ENCODE results near the gene KBTBD2. TPM values are rescaled to one million over a fixed set of nuclear protein-coding genes. Genes with fewer than 3 reads are reported as not detected.
"Not testable (repeated sequence)": the region's sequence is repeated elsewhere in the genome, so short reads cannot be mapped to it uniquely, and the experiment has no call there.

Gene KBTBD2
- polyA plus RNA-seq, 2 donors = 12.1 to 12.5 TPM

- Histone ChIP-seq H3K36me3 (ENCODE audit: control insufficient read depth in 2 of 2, insufficient read depth in 2 of 2, low read length in 1 of 2) (peaks cover 3 to 5% of the 10 kb centered on the region in 2 donors), H3K27ac (ENCODE audit: low read depth in 2 of 2, low read length in 1 of 2) (no peak overlapping the region), H3K4me3 (ENCODE audit: low read depth in 1 of 2, low read length in 2 of 2) (no peak overlapping the region), H3K9me3 (ENCODE audit: control insufficient read depth in 2 of 2, insufficient read depth in 1 of 2, low read depth in 1 of 2, low read length in 1 of 2) (no peaks in the 10 kb centered on the region), H3K4me1 (ENCODE audit: control insufficient read depth in 2 of 2, insufficient read depth in 2 of 2, low read length in 1 of 2) (no peaks in the 10 kb centered on the region), H3K27me3 (ENCODE audit: control insufficient read depth in 1 of 2, insufficient read depth in 2 of 2, low read length in 2 of 2) (no peaks in the 10 kb centered on the region)
These were observed 26.0 kb downstream of the KBTBD2 start for GRCh38 chr7:32865448-32866030.

- not testable (repeated sequence) for H3K9me3 ChIP-seq (ENCODE audit: control insufficient read depth in 2 of 2, insufficient read depth in 1 of 2, low read depth in 1 of 2, low read length in 1 of 2); H3K4me1 ChIP-seq (ENCODE audit: control insufficient read depth in 2 of 2, insufficient read depth in 2 of 2, low read length in 1 of 2); H3K36me3 ChIP-seq (ENCODE audit: control insufficient read depth in 2 of 2, insufficient read depth in 2 of 2, low read length in 1 of 2); H3K4me3 ChIP-seq (ENCODE audit: low read depth in 1 of 2, low read length in 2 of 2); H3K27ac ChIP-seq (ENCODE audit: low read depth in 2 of 2, low read length in 1 of 2); H3K27me3 ChIP-seq (ENCODE audit: control insufficient read depth in 1 of 2, insufficient read depth in 2 of 2, low read length in 2 of 2)
- 92 to 95% methylated on average over 1 of the region's 1 CpG for WGBS, 2 donors
These were observed 27.7 kb downstream of the KBTBD2 start for GRCh38 chr7:32863872-32864271.

- Histone ChIP-seq H3K4me1 (ENCODE audit: control insufficient read depth in 2 of 2, insufficient read depth in 2 of 2, low read length in 1 of 2) (no peaks in the 10 kb centered on the region), H3K27me3 (ENCODE audit: control insufficient read depth in 1 of 2, insufficient read depth in 2 of 2, low read length in 2 of 2) (no peaks in the 10 kb centered on the region), H3K27ac (ENCODE audit: low read depth in 2 of 2, low read length in 1 of 2) (no peak overlapping the region), H3K4me3 (ENCODE audit: low read depth in 1 of 2, low read length in 2 of 2) (no peak overlapping the region), H3K36me3 (ENCODE audit: control insufficient read depth in 2 of 2, insufficient read depth in 2 of 2, low read length in 1 of 2) (no peaks in the 10 kb centered on the region), H3K9me3 (ENCODE audit: control insufficient read depth in 2 of 2, insufficient read depth in 1 of 2, low read depth in 1 of 2, low read length in 1 of 2) (no peaks in the 10 kb centered on the region)
These were observed 31.5 kb downstream of the KBTBD2 start for GRCh38 chr7:32860090-32860489.

- Histone ChIP-seq H3K4me1 (ENCODE audit: control insufficient read depth in 2 of 2, insufficient read depth in 2 of 2, low read length in 1 of 2) (no peaks in the 10 kb centered on the region), H3K27me3 (ENCODE audit: control insufficient read depth in 1 of 2, insufficient read depth in 2 of 2, low read length in 2 of 2) (no peaks in the 10 kb centered on the region), H3K9me3 (ENCODE audit: control insufficient read depth in 2 of 2, insufficient read depth in 1 of 2, low read depth in 1 of 2, low read length in 1 of 2) (no peaks in the 10 kb centered on the region), H3K36me3 (ENCODE audit: control insufficient read depth in 2 of 2, insufficient read depth in 2 of 2, low read length in 1 of 2) (no peaks in the 10 kb centered on the region), H3K4me3 (ENCODE audit: low read depth in 1 of 2, low read length in 2 of 2) (no peak overlapping the region), H3K27ac (ENCODE audit: low read depth in 2 of 2, low read length in 1 of 2) (no peak overlapping the region)
- 0 to 14% methylated on average over 1 of the region's 1 CpG for WGBS, 2 donors
These were observed 32.9 kb downstream of the KBTBD2 start for GRCh38 chr7:32858648-32859047.

GRCh38 chr7:32857063-32857462, 34.5 kb downstream of the KBTBD2 start:
- not testable (repeated sequence) for H3K4me3 ChIP-seq (ENCODE audit: low read depth in 1 of 2, low read length in 2 of 2); H3K4me1 ChIP-seq (ENCODE audit: control insufficient read depth in 2 of 2, insufficient read depth in 2 of 2, low read length in 1 of 2); H3K27me3 ChIP-seq (ENCODE audit: control insufficient read depth in 1 of 2, insufficient read depth in 2 of 2, low read length in 2 of 2); H3K9me3 ChIP-seq (ENCODE audit: control insufficient read depth in 2 of 2, insufficient read depth in 1 of 2, low read depth in 1 of 2, low read length in 1 of 2); H3K27ac ChIP-seq (ENCODE audit: low read depth in 2 of 2, low read length in 1 of 2); H3K36me3 ChIP-seq (ENCODE audit: control insufficient read depth in 2 of 2, insufficient read depth in 2 of 2, low read length in 1 of 2)
- 86 to 90% methylated on average over 5 of the region's 5 CpGs for WGBS, 2 donors

- not testable (repeated sequence) for H3K27me3 ChIP-seq (ENCODE audit: control insufficient read depth in 1 of 2, insufficient read depth in 2 of 2, low read length in 2 of 2); H3K27ac ChIP-seq (ENCODE audit: low read depth in 2 of 2, low read length in 1 of 2); H3K36me3 ChIP-seq (ENCODE audit: control insufficient read depth in 2 of 2, insufficient read depth in 2 of 2, low read length in 1 of 2); H3K4me1 ChIP-seq (ENCODE audit: control insufficient read depth in 2 of 2, insufficient read depth in 2 of 2, low read length in 1 of 2); H3K9me3 ChIP-seq (ENCODE audit: control insufficient read depth in 2 of 2, insufficient read depth in 1 of 2, low read depth in 1 of 2, low read length in 1 of 2); H3K4me3 ChIP-seq (ENCODE audit: low read depth in 1 of 2, low read length in 2 of 2)
- WGBS, 2 donors = 45 to 57% methylated on average over 8 of the region's 9 CpGs
These were observed 35.5 kb downstream of the KBTBD2 start for GRCh38 chr7:32855837-32856775.

- WGBS, 2 donors = 60 to 72% methylated on average over 3 of the region's 3 CpGs
- not testable (repeated sequence) for H3K4me1 ChIP-seq (ENCODE audit: control insufficient read depth in 2 of 2, insufficient read depth in 2 of 2, low read length in 1 of 2); H3K4me3 ChIP-seq (ENCODE audit: low read depth in 1 of 2, low read length in 2 of 2); H3K9me3 ChIP-seq (ENCODE audit: control insufficient read depth in 2 of 2, insufficient read depth in 1 of 2, low read depth in 1 of 2, low read length in 1 of 2); H3K36me3 ChIP-seq (ENCODE audit: control insufficient read depth in 2 of 2, insufficient read depth in 2 of 2, low read length in 1 of 2); H3K27me3 ChIP-seq (ENCODE audit: control insufficient read depth in 1 of 2, insufficient read depth in 2 of 2, low read length in 2 of 2); H3K27ac ChIP-seq (ENCODE audit: low read depth in 2 of 2, low read length in 1 of 2)
These were observed 40.9 kb downstream of the KBTBD2 start for GRCh38 chr7:32850654-32851053.

- not testable (repeated sequence) for H3K9me3 ChIP-seq (ENCODE audit: control insufficient read depth in 2 of 2, insufficient read depth in 1 of 2, low read depth in 1 of 2, low read length in 1 of 2); H3K4me1 ChIP-seq (ENCODE audit: control insufficient read depth in 2 of 2, insufficient read depth in 2 of 2, low read length in 1 of 2); H3K27ac ChIP-seq (ENCODE audit: low read depth in 2 of 2, low read length in 1 of 2); H3K36me3 ChIP-seq (ENCODE audit: control insufficient read depth in 2 of 2, insufficient read depth in 2 of 2, low read length in 1 of 2); H3K27me3 ChIP-seq (ENCODE audit: control insufficient read depth in 1 of 2, insufficient read depth in 2 of 2, low read length in 2 of 2); H3K4me3 ChIP-seq (ENCODE audit: low read depth in 1 of 2, low read length in 2 of 2)
- 63 to 65% methylated on average over 2 of the region's 2 CpGs for WGBS, 2 donors
These were observed 42.9 kb downstream of the KBTBD2 start for GRCh38 chr7:32848655-32849054.

- WGBS, 2 donors = 20 to 28% methylated on average over 9 of the region's 9 CpGs
- H3K27me3 ChIP-seq (ENCODE audit: control insufficient read depth in 1 of 2, insufficient read depth in 2 of 2, low read length in 2 of 2) = no peaks in the 10 kb centered on the region
- H3K36me3 ChIP-seq (ENCODE audit: control insufficient read depth in 2 of 2, insufficient read depth in 2 of 2, low read length in 1 of 2) = no peaks in the 10 kb centered on the region
- H3K4me1 ChIP-seq (ENCODE audit: control insufficient read depth in 2 of 2, insufficient read depth in 2 of 2, low read length in 1 of 2) = no peaks in the 10 kb centered on the region
- H3K4me3 ChIP-seq (ENCODE audit: low read depth in 1 of 2, low read length in 2 of 2) = no peak overlapping the region
- no peak overlapping the region for H3K27ac ChIP-seq (ENCODE audit: low read depth in 2 of 2, low read length in 1 of 2)
- H3K9me3 ChIP-seq (ENCODE audit: control insufficient read depth in 2 of 2, insufficient read depth in 1 of 2, low read depth in 1 of 2, low read length in 1 of 2) = no peaks in the 10 kb centered on the region
These were observed 44.8 kb downstream of the KBTBD2 start for GRCh38 chr7:32846630-32847225.

- not testable (repeated sequence) for H3K9me3 ChIP-seq (ENCODE audit: control insufficient read depth in 2 of 2, insufficient read depth in 1 of 2, low read depth in 1 of 2, low read length in 1 of 2); H3K27ac ChIP-seq (ENCODE audit: low read depth in 2 of 2, low read length in 1 of 2); H3K4me3 ChIP-seq (ENCODE audit: low read depth in 1 of 2, low read length in 2 of 2); H3K4me1 ChIP-seq (ENCODE audit: control insufficient read depth in 2 of 2, insufficient read depth in 2 of 2, low read length in 1 of 2); H3K36me3 ChIP-seq (ENCODE audit: control insufficient read depth in 2 of 2, insufficient read depth in 2 of 2, low read length in 1 of 2); H3K27me3 ChIP-seq (ENCODE audit: control insufficient read depth in 1 of 2, insufficient read depth in 2 of 2, low read length in 2 of 2)
- 79 to 83% methylated on average over 6 of the region's 6 CpGs for WGBS, 2 donors
These were observed 46.8 kb downstream of the KBTBD2 start for GRCh38 chr7:32844748-32845147.
